GM12891 (cell line): ENCODE data around the gene ST3GAL3.

ENCODE experiments used
- PAX5 ChIP-seq: IDR thresholded peaks from 2 replicates; pipeline ENCODE4 v1.6.1; 2011; ENCODE audit warnings: low read length, moderate library complexity, mild to moderate bottlenecking; ENCODE audit not compliant: insufficient read depth, severe bottlenecking
- POLR2A ChIP-seq: IDR thresholded peaks from 2 replicates; pipeline ENCODE4 v1.6.1; 2011; ENCODE audit warnings: low read depth, low read length, control low read depth
- POLR2AphosphoS5 ChIP-seq: IDR thresholded peaks from 2 replicates; pipeline ENCODE4 v1.6.1; 2011; ENCODE audit warnings: low read depth, low read length, control low read depth
- POU2F2 ChIP-seq: IDR thresholded peaks from 2 replicates; pipeline ENCODE4 v1.6.1; 2011; ENCODE audit warnings: low read depth, mild to moderate bottlenecking, control low read depth, low read length, moderate library complexity
- TAF1 ChIP-seq: IDR thresholded peaks from 2 replicates; pipeline ENCODE4 v1.6.1; 2011; ENCODE audit warnings: low read depth, low read length, control low read depth

DNA sequence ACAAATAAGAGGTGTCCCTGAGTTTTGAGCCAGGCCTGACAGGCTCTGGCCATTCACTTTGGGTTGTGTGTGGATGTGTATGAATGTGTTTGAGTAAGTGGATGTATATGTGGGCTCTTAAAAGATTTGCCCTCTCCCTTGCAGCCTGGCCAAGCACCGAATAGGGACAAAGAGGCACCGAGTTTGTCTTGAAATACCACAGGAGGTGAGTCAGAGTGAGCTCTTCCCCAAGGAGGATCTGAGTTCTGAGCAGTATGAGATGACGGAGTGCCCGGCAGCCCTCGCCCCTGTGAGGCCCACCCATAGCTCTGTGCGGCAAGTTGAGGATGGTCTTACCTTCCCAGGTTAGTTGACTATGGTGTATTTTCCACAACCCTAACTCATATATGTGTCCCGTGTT, 38.4 kb upstream of the ST3GAL3 start:
- TF ChIP-seq TAF1: no peak
- TF ChIP-seq POLR2A: no peak
- TF ChIP-seq POLR2AphosphoS5: no peak
- TF ChIP-seq POU2F2: no peak
- TF ChIP-seq PAX5: no peak
